RWPE2 (cell line): ENCODE measurements around the gene ADA.

ENCODE experiments used
- ATAC-seq: fragments of 200-7000 bp; cut with Tn5 transposase; 3 replicates; pipeline ENCODE4 v1.9.1; 2021; ENCODE audit warnings: low read depth
- DNase-seq: peaks from one replicate; pipeline ENCODE4 v3.0.0-alpha.2; 2020; ENCODE audit warnings: low spot score
- H3K27ac ChIP-seq: fragments of 450-650 bp; 2 replicates; pipeline ENCODE4 v1.5.1; 2017; ENCODE audit warnings: mild to moderate bottlenecking; ENCODE audit not compliant: poor library complexity, severe bottlenecking
- H3K27me3 ChIP-seq: fragments of 250-450 bp; sonication (Bioruptor Pico); 2 replicates; pipeline ENCODE4 v1.5.1; 2021; ENCODE audit warnings: mild to moderate bottlenecking, moderate library complexity; ENCODE audit not compliant: insufficient read depth, poor library complexity, severe bottlenecking
- H3K36me3 ChIP-seq: fragments of 250-450 bp; sonication (Bioruptor Pico); 2 replicates; pipeline ENCODE4 v1.5.1; 2020; ENCODE audit warnings: low read depth, mild to moderate bottlenecking, moderate library complexity
- H3K4me1 ChIP-seq: fragments of 250-450 bp; sonication (Bioruptor Pico); 2 replicates; pipeline ENCODE4 v1.5.1; 2021; ENCODE audit warnings: mild to moderate bottlenecking, moderate library complexity; ENCODE audit not compliant: insufficient read depth, poor library complexity, severe bottlenecking
- H3K4me3 ChIP-seq: fragments of 250-450 bp; sonication (Bioruptor Pico); 2 replicates; pipeline ENCODE4 v1.5.1; 2021; ENCODE audit warnings: mild to moderate bottlenecking, moderate library complexity; ENCODE audit not compliant: severe bottlenecking
- H3K9me3 ChIP-seq: fragments of 250-450 bp; sonication (Bioruptor Pico); 2 replicates; pipeline ENCODE4 v1.5.1; 2021; ENCODE audit warnings: mild to moderate bottlenecking, moderate library complexity; ENCODE audit not compliant: severe bottlenecking
- CTCF ChIP-seq: fragments of 450-650 bp; IDR thresholded peaks from one replicate; pipeline ENCODE4 v1.5.1; 2017; ENCODE audit warnings: mild to moderate bottlenecking, moderate library complexity; ENCODE audit not compliant: poor library complexity, severe bottlenecking

ADA gene

GRCh38 chr20:44637522-44638372, 13.8 kb downstream of the ADA start:
- Histone ChIP-seq H3K27me3 (no peaks in the 10 kb centered on the region), H3K4me1 (peaks cover 15% of the 10 kb centered on the region), H3K27ac (no peak overlapping the region), H3K4me3 (no peak overlapping the region), H3K9me3 (no peaks in the 10 kb centered on the region), H3K36me3 (peaks cover 18% of the 10 kb centered on the region)
- no peak for TF ChIP-seq CTCF
- no peak for DNase-seq
- no peak for ATAC-seq

GRCh38 chr20:44637042-44637441, 14.5 kb downstream of the ADA start:
- peaks cover 18% of the 10 kb centered on the region for H3K36me3 ChIP-seq
- no peaks in the 10 kb centered on the region for H3K27me3 ChIP-seq
- H3K9me3 ChIP-seq: no peaks in the 10 kb centered on the region
- H3K4me3 ChIP-seq: no peak overlapping the region
- DNase-seq: no peak
- peaks cover 8% of the 10 kb centered on the region for H3K4me1 ChIP-seq
- no peak for ATAC-seq
- no peak overlapping the region for H3K27ac ChIP-seq
- TF ChIP-seq CTCF: no peak

GRCh38 chr20:44635877-44636276, 15.6 kb downstream of the ADA start:
- H3K27me3 ChIP-seq: no peaks in the 10 kb centered on the region
- DNase-seq (peak; percentile 75), ATAC-seq (no peak)
- H3K4me3 ChIP-seq: no peak overlapping the region
- no peak overlapping the region for H3K27ac ChIP-seq
- no peaks in the 10 kb centered on the region for H3K9me3 ChIP-seq
- TF ChIP-seq CTCF: no peak
- H3K4me1 ChIP-seq: no peaks in the 10 kb centered on the region
- H3K36me3 ChIP-seq: peaks cover 18% of the 10 kb centered on the region

- H3K27me3 ChIP-seq: no peaks in the 10 kb centered on the region
- H3K27ac ChIP-seq: no peak overlapping the region
- no peak for ATAC-seq
- peak; percentile 79 for DNase-seq
- H3K4me3 ChIP-seq: no peak overlapping the region
- H3K4me1 ChIP-seq: no peaks in the 10 kb centered on the region
- H3K9me3 ChIP-seq: no peaks in the 10 kb centered on the region
- peaks cover 18% of the 10 kb centered on the region for H3K36me3 ChIP-seq
- no peak for TF ChIP-seq CTCF
Measured at GRCh38 chr20:44633872-44634600, 17.5 kb downstream of the ADA start.
